Psoas muscle (tissue), 8 donors: ENCODE measurements around the gene GPRIN2. TPM values are rescaled to one million over a fixed set of nuclear protein-coding genes. Genes with fewer than 3 reads are reported as not detected.

Experiments used
- ATAC-seq, 4 donors: fragments of 200-7000 bp; cut with Tn5 transposase; one replicate each; pipeline ENCODE4 v1.9.1; 2020; ENCODE audit warnings: moderate library complexity in 3 of 4, mild to moderate bottlenecking in 2 of 4
- DNase-seq, 2 donors: peaks; one replicate each; pipeline ENCODE4 v3.0.0-alpha.2; 2020
- H3K27ac ChIP-seq: fragments of 200-600 bp; one replicate; pipeline ENCODE4 v1.8.0; 2022
- H3K27me3 ChIP-seq, 3 donors: fragments of 200-600 bp in 1 of 3; one replicate each; pipeline versions ENCODE4 v1.6.1 to v1.8.0; 2013 to 2022; ENCODE audit warnings: low read length in 2 of 3, mild to moderate bottlenecking in 2 of 3, moderate library complexity in 1 of 3; ENCODE audit not compliant: insufficient read depth in 3 of 3
- H3K36me3 ChIP-seq, 2 donors: fragments of 200-600 bp in 1 of 2; one replicate each; pipeline versions ENCODE4 v1.6.1 to v1.8.0; 2013 to 2022; ENCODE audit warnings: low read depth in 1 of 2, mild to moderate bottlenecking in 1 of 2, moderate library complexity in 1 of 2; ENCODE audit not compliant: insufficient read depth in 1 of 2
- H3K4me1 ChIP-seq: fragments of 200-600 bp; one replicate; pipeline ENCODE4 v1.8.0; 2022
- H3K4me3 ChIP-seq: fragments of 200-600 bp; one replicate; pipeline ENCODE4 v1.8.0; 2022; ENCODE audit warnings: mild to moderate bottlenecking
- H3K9me3 ChIP-seq: fragments of 200-600 bp; one replicate; pipeline ENCODE4 v1.8.0; 2022
- WGBS, 3 donors: extraction: QIAGEN DNeasy Blood & Tissue Kit; methylation state at CpG; one replicate each; pipeline versions ENCODE4 v1.1.6 to v1.1.7; 2013; 5-methylcytosine and 5-hydroxymethylcytosine counted together
- intact Hi-C, 2 donors: fragments of 100-400 bp; cut with DNase I; formaldehyde crosslinking; loops; one replicate each; pipeline versions ENCODE4 v1.11.0 to v1.14.2; 2022
- polyA plus RNA-seq, 3 donors: library from polyadenylated mRNA; stranded (reverse); fragments of 200-250 nt; gene quantifications; one replicate each; pipeline ENCODE4 v1.2.3, GENCODE V29; 2013
- total RNA-seq, 4 donors: library from RNA; stranded (reverse); fragmentation: NEBNext Ultra II Directional in 2 of 4; extraction: Animal tissue kit (Norgen Biotek cat#: 25700) in 2 of 4; gene quantifications; one replicate each; pipeline versions ENCODE4 v1.2.1 to v1.2.4, GENCODE V29; 2021 to 2023
- TF ChIP-seq, protein P1 (sequence below): fragments of 200-600 bp; IDR thresholded peaks from one replicate; pipeline ENCODE4 v1.8.0; 2022; ENCODE audit warnings: antibody characterized with exemption
- donor health status: healthy with polysubstance abuse.
- donor health status: DM: no; HTN: no; CAD: no; lungs with moderate emphysema.
- donor health status: Bipolar disorder and iron deficiency.
- donor health status: healthy.
- donor health status: DM: yes; HTN: yes; CAD: no.
- donor health status: DM: no; HTN: no; CAD: no.
- donor health status: DM: no; HTN: no; CAD: no.
- donor health status: DM: yes; HTN: yes; CAD: no.

GPRIN2 gene
- total and polyA plus RNA-seq, 7 donors, result not detected

DNA sequence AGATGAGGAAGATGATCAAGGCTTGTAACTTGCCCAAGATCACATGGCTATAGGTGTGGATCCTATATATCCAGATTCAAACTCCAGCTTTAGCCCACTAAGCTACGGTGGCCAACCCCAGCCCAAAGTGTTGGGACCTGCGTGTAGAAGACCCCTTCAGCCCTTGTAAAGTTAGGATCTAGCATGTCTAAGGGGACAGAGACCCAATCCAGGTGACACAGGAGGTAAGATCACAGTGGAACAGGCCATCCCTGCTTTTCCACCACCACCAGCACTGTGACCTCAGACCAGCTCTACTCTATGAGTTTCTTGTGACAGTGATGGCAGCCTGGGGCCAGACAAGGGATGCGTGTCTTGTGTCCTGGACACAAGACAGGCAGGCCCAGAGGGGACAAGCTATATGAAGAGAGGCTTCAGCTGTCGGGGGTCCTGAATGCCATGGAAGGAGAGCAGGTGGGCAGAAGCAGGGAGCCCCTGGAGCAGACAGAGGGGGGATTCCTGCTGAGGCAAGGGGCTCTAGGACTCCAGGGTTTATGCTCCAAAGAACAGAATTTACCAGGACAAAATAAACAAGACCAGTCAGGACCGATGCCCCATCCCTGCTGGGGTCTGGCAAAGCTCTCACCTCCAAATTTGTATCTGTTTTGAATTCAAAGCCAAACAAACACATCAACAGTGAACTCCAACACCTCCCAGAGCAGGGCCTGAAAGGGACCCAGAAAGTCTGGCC is 10.4 kb downstream of the GPRIN2 start:
- no peak for ATAC-seq
- H3K27me3 ChIP-seq, result peaks cover 0 to 27% (median 2%) of the 10 kb centered on the region in 3 donors
- peak; percentile 3 to 32 for DNase-seq
- no peak overlapping the region for H3K4me3 ChIP-seq
- TF ChIP-seq, protein P1, sequence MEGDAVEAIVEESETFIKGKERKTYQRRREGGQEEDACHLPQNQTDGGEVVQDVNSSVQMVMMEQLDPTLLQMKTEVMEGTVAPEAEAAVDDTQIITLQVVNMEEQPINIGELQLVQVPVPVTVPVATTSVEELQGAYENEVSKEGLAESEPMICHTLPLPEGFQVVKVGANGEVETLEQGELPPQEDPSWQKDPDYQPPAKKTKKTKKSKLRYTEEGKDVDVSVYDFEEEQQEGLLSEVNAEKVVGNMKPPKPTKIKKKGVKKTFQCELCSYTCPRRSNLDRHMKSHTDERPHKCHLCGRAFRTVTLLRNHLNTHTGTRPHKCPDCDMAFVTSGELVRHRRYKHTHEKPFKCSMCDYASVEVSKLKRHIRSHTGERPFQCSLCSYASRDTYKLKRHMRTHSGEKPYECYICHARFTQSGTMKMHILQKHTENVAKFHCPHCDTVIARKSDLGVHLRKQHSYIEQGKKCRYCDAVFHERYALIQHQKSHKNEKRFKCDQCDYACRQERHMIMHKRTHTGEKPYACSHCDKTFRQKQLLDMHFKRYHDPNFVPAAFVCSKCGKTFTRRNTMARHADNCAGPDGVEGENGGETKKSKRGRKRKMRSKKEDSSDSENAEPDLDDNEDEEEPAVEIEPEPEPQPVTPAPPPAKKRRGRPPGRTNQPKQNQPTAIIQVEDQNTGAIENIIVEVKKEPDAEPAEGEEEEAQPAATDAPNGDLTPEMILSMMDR, result no peak
- H3K36me3 ChIP-seq, result no peaks in the 10 kb centered on the region
- H3K9me3 ChIP-seq, result no peaks in the 10 kb centered on the region
- no peaks in the 10 kb centered on the region for H3K4me1 ChIP-seq
- H3K27ac ChIP-seq, result no peak overlapping the region
- intact Hi-C loops, result no loop called here
- 79 to 82% (median 81%) methylated on average over 5 of the region's 5 CpGs for WGBS, 3 donors

DNA sequence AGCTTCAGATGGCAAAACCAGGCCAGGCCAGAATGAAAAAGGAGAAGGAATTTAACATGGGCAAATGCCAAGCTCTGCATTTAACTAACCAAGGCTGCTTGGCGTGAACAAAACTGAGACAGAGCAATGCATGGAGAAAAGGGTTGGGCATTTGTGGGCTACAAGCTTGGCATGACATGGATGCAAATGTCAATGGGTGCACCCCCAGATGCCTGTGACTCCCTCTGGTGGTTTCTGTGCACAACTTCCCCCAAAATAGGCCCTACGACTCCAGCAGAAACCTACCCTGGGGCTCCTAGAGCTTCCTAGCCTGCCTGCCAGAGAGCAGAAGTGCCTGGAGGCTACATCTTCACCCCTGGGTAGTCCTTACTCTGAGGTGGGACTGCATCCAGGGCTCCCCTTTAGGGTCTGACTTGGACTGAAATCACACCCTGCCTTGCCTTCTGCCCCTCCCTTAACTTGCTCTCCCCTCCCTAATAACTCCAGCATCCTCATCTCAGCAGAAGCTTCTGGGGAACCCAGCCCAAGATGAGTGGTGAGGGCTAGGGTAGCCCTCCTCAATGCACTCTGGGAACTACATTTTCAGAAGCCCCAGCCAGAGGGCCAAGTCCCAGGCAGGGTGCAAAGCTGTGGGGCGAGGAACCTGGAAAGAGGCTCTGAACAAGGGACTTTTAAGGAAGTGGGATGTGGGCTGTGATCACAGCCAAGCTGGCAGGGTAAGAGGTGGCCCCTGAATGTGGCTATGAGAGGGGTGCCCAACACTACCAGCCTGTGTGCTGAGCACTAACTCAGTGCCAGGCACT is 11.3 kb downstream of the GPRIN2 start:
- no peak overlapping the region for H3K4me3 ChIP-seq
- no peaks in the 10 kb centered on the region for H3K36me3 ChIP-seq
- TF ChIP-seq, protein P1, result no peak
- no peak overlapping the region for H3K27ac ChIP-seq
- peaks cover 0 to 36% (median 4%) of the 10 kb centered on the region in 3 donors for H3K27me3 ChIP-seq
- ATAC-seq, result no peak
- no peaks in the 10 kb centered on the region for H3K9me3 ChIP-seq
- intact Hi-C loops, result no loop called here
- 64 to 65% (median 64%) methylated on average over 3 of the region's 3 CpGs for WGBS, 3 donors
- H3K4me1 ChIP-seq, result no peaks in the 10 kb centered on the region
- peak; percentile 4 to 38 for DNase-seq

DNA sequence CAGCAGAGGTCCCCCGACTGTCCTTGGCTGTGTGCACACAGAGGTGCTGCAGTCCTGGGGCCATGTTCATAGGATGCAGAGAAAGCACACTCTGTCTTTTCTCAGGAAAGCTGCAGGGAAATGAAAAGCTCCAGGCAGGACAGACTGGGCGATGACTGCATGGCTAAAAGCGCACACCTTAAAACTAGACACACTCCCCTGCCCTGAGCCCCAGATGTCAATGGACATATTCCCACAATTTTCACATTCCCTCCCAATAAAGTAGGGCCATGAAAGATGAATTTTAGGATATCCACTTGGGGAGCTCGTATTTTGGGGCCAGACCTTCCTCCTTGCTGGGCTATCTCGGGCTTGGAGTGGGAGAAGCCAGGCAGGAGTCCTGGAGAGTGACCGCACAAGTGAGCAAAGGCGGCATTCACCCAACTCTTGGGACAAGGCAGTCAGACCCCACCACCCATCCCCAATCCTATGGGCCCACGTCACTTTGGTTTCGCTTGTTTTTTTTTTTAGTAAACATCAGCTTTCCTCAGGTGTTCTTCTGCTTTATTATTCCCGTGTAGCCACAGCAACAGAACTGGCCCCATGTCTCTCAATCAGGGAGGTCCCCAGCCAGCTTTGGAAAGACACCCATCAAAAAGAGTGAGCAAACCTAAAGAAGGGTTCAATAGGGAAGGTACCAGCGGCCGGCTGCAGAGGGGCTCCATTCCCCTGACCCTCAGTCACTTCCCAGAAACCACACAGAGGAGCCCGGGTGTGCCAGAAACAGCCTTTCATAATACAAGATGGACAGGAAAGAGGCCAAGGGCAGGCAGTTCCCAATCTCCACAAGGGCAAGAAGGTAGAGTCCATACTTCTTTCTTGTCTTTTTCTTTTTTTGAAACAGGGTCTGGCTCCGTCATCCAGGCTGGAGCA is 12.7 kb downstream of the GPRIN2 start:
- Histone ChIP-seq H3K27ac (no peak overlapping the region), H3K9me3 (no peaks in the 10 kb centered on the region), H3K27me3 (peaks cover 0 to 43% (median 4%) of the 10 kb centered on the region in 3 donors), H3K4me1 (no peaks in the 10 kb centered on the region), H3K36me3 (no peaks in the 10 kb centered on the region), H3K4me3 (no peak overlapping the region)
- no peak for ATAC-seq
- TF ChIP-seq, protein P1, result no peak
- intact Hi-C loops, result no loop called here
- DNase-seq, result peak; percentile 1 to 32
- WGBS, 3 donors, result 89 to 91% (median 90%) methylated on average over 14 of the region's 14 CpGs

DNA sequence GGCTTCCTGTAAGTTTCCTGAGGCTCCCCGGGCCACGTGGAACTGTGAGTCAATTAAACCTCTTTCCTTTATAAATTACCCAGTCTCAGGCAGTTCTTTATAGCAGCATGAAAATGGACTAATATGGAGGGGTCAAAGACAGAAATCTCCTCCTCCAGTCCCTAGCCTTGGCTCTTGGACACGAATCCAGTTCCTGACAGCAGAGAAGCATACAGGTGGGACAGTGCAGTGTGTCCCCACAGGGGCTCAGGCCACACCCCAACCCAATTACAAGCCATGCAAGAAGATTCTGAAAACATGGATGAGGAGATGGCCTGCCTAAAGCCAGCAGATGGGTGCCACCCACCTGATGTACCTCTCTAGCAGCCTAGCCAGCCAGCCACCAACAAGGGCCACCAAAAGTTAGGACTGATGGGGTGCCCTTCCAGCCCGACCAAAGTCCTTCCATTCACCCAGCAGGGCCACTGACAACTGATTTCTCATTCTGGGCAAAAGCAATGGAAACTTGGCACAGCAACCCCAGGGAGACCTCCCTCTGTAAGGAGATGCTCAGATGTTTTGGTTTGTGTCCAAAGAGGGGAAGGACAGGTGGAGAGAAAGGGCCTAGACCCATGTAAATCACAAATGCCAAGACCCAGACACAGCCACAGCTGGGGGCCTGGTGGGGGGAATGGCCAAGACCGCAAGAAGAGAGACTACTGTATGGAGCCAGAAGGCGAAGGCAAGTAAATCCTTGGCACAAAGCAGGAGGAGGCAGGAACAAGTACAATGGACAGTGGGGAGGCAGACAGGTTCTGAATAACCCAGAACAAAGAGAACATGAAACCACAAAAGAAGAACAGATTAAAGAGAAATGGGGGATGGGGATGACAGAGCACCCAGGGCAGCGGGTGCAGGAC is 13.6 kb downstream of the GPRIN2 start:
- H3K36me3 ChIP-seq, result no peaks in the 10 kb centered on the region
- H3K27me3 ChIP-seq, result peaks cover 0 to 50% (median 4%) of the 10 kb centered on the region in 3 donors
- DNase-seq, result peak; percentile 5 to 30
- intact Hi-C loops, result no loop called here
- H3K9me3 ChIP-seq, result no peaks in the 10 kb centered on the region
- 73 to 77% (median 74%) methylated on average over 7 of the region's 7 CpGs for WGBS, 3 donors
- TF ChIP-seq, protein P1, result no peak
- no peak for ATAC-seq
- H3K4me1 ChIP-seq, result no peaks in the 10 kb centered on the region
- H3K27ac ChIP-seq, result no peak overlapping the region
- no peak overlapping the region for H3K4me3 ChIP-seq
